Stimulated activated CD4-positive, alpha-beta T cell treated with anti-CD3 and anti-CD28 coated beads, Interleukin-15, amount 100 ng/mL, for 1 hour (primary cell): ENCODE results near the gene LHPP.

ENCODE experiments used
- DNase-seq, 2 donors: peaks; one replicate each; pipeline ENCODE4 v3.0.0-alpha.2; 2020; ENCODE audit warnings: low read depth in 1 of 2, low spot score in 1 of 2

LHPP gene

GRCh38 chr10:124447751-124448466 is 13.7 kb upstream of the LHPP start:
- no peak for DNase-seq

- DNase-seq: no peak
Measured at GRCh38 chr10:124448696-124449169, 12.9 kb upstream of the LHPP start.

GRCh38 chr10:124449170-124450011 is 12.2 kb upstream of the LHPP start:
- DNase-seq: no peak

- DNase-seq: no peak
Measured at GRCh38 chr10:124450012-124450782, 11.4 kb upstream of the LHPP start, which contains the start of gene NKX1-2. Gene NKX1-2, minus strand, starts transcription at chr10:124450035. Its CDS starts 92 bp downstream, at chr10:124449943.

- DNase-seq: no peak
Measured at GRCh38 chr10:124450783-124451057, 10.9 kb upstream of the LHPP start.

GRCh38 chr10:124451276-124451675 is 10.3 kb upstream of the LHPP start:
- DNase-seq: no peak

GRCh38 chr10:124453960-124454610 is 7.5 kb upstream of the LHPP start:
- no peak for DNase-seq

- no peak for DNase-seq
Measured at GRCh38 chr10:124455441-124455840, 6.2 kb upstream of the LHPP start.

GRCh38 chr10:124458473-124458872 is 3.1 kb upstream of the LHPP start:
- no peak for DNase-seq

- DNase-seq: no peak
Measured at GRCh38 chr10:124458889-124459288, 2.7 kb upstream of the LHPP start.

- DNase-seq: no peak
Measured at GRCh38 chr10:124459395-124459794, 2.2 kb upstream of the LHPP start.

GRCh38 chr10:124460144-124460543 is 1.5 kb upstream of the LHPP start:
- DNase-seq: no peak

- DNase-seq: no peak
Measured at GRCh38 chr10:124462348-124462695, 699 bp downstream of the LHPP start.

GRCh38 chr10:124464028-124464965 is 2.7 kb downstream of the LHPP start:
- no peak for DNase-seq

GRCh38 chr10:124465003-124465776 is 3.6 kb downstream of the LHPP start:
- no peak for DNase-seq

- no peak for DNase-seq
Measured at GRCh38 chr10:124465777-124466488, 4.3 kb downstream of the LHPP start.

GRCh38 chr10:124467165-124467564 is 5.5 kb downstream of the LHPP start:
- no peak for DNase-seq

GRCh38 chr10:124468624-124469023 is 7.0 kb downstream of the LHPP start:
- DNase-seq: no peak

- DNase-seq: no peak
Measured at GRCh38 chr10:124469956-124470484, 8.4 kb downstream of the LHPP start.
